OCI-LY7 (cell line): ENCODE measurements around the gene INAVA. TPM values are rescaled to one million over a fixed set of nuclear protein-coding genes. Genes with fewer than 3 reads are reported as not detected.

Experiments
- BruUV-seq: library from RNA; stranded (reverse); fragments of 400-500 nt; replicated peaks from 2 replicates; lab custom pipeline; 2021; lab: Mats Ljungman, UMichigan
- CTCF ChIA-PET: fragments of 300-600 bp; sonication (Branson Sonifier 250); formaldehyde crosslinking; loops from one replicate; lab custom pipeline; 2022; ENCODE audit warnings: antibody characterized with exemption; ENCODE audit not compliant: unreplicated experiment; lab: Charles Lee
- POLR2A ChIA-PET: fragments of 300-600 bp; sonication (Branson Sonifier 250); formaldehyde crosslinking; loops from one replicate; lab custom pipeline; 2022; ENCODE audit warnings: antibody characterized with exemption; lab: Charles Lee
- DNase-seq: peaks from one replicate; pipeline ENCODE4 v3.0.0-alpha.2; 2015; ENCODE audit warnings: low spot score
- H2AFZ ChIP-seq: fragments of 200-600 bp; sonication (generic), shearing (Covaris generic); 2 replicates; pipeline ENCODE4 v1.6.1; 2014; ENCODE audit warnings: mild to moderate bottlenecking, antibody characterized with exemption, low read length, moderate library complexity
- H3K27ac ChIP-seq: fragments of 200-600 bp; sonication (generic); 2 replicates; pipeline ENCODE4 v1.5.1; 2014; ENCODE audit warnings: mixed run types, low read depth, mild to moderate bottlenecking, moderate library complexity, low read length, inconsistent platforms; ENCODE audit not compliant: poor library complexity, severe bottlenecking
- H3K36me3 ChIP-seq: fragments of 200-600 bp; sonication (generic); 2 replicates; pipeline ENCODE4 v1.6.1; 2014; ENCODE audit warnings: mild to moderate bottlenecking, antibody characterized with exemption, low read length, moderate library complexity, mixed read lengths; ENCODE audit not compliant: insufficient read depth
- H3K4me1 ChIP-seq: fragments of 200-600 bp; sonication (generic); 2 replicates; pipeline ENCODE4 v1.5.1; 2014; ENCODE audit warnings: mild to moderate bottlenecking, low read length; ENCODE audit not compliant: insufficient read depth, poor library complexity, severe bottlenecking
- H3K4me2 ChIP-seq: fragments of 200-600 bp; sonication (generic); 2 replicates; pipeline ENCODE4 v1.6.1; 2014; ENCODE audit warnings: mild to moderate bottlenecking, low read length
- H3K4me3 ChIP-seq: fragments of 200-600 bp; sonication (generic); 2 replicates; pipeline ENCODE4 v1.5.1; 2014; ENCODE audit warnings: mild to moderate bottlenecking, low read depth, low read length; ENCODE audit not compliant: poor library complexity, severe bottlenecking
- H3K79me2 ChIP-seq: fragments of 200-600 bp; sonication (generic); 2 replicates; pipeline ENCODE4 v1.6.1; 2016; ENCODE audit warnings: low read depth, mild to moderate bottlenecking, low read length, moderate library complexity, mixed read lengths; ENCODE audit not compliant: insufficient read depth
- H3K9me2 ChIP-seq: fragments of 200-600 bp; sonication (generic); 2 replicates; pipeline ENCODE4 v1.6.1; 2016; ENCODE audit warnings: mild to moderate bottlenecking, low read length, mixed read lengths; ENCODE audit not compliant: insufficient read depth
- H3K9me3 ChIP-seq: fragments of 200-600 bp; sonication (generic); 2 replicates; pipeline ENCODE4 v1.6.1; 2014; ENCODE audit warnings: mild to moderate bottlenecking, mixed run types, low read length, mixed read lengths
- H4K20me1 ChIP-seq: fragments of 200-600 bp; sonication (generic); 2 replicates; pipeline ENCODE4 v1.6.1; 2014; ENCODE audit warnings: mild to moderate bottlenecking, antibody characterized with exemption, low read length, moderate library complexity, mixed read lengths; ENCODE audit not compliant: insufficient read depth
- EZH2phosphoT487 ChIP-seq: fragments of 200-600 bp; sonication (generic); IDR thresholded peaks from 2 replicates; pipeline ENCODE4 v1.6.1; 2018; ENCODE audit warnings: low read depth, borderline replicate concordance, mild to moderate bottlenecking, mixed run types, antibody characterized with exemption, low read length, moderate library complexity, mixed read lengths
- intact Hi-C: fragments of 100-400 bp; cut with micrococcal nuclease; formaldehyde crosslinking; loops from one replicate; pipeline ENCODE4 v1.10.0; 2022; ENCODE audit not compliant: unreplicated experiment
- total RNA-seq, 2 experiments: library from RNA; depleted of rRNA in 1 of 2; stranded (reverse); fragments of >200 nt in 1 of 2; shearing (Covaris generic) in 1 of 2; gene quantifications; 2 replicates each; pipeline ENCODE4 v1.2.3, GENCODE V29; 2014 to 2022
- TF ChIP-seq, protein P1 (sequence below): fragments of 200-600 bp; sonication (generic); conservative IDR thresholded peaks from 2 replicates; pipeline ENCODE4 v1.5.1; 2014; ENCODE audit warnings: mild to moderate bottlenecking, antibody characterized with exemption, low read length, moderate library complexity, mixed read lengths

INAVA gene
- total RNA-seq, 2 experiments from 2014 or later = not detected

DNA sequence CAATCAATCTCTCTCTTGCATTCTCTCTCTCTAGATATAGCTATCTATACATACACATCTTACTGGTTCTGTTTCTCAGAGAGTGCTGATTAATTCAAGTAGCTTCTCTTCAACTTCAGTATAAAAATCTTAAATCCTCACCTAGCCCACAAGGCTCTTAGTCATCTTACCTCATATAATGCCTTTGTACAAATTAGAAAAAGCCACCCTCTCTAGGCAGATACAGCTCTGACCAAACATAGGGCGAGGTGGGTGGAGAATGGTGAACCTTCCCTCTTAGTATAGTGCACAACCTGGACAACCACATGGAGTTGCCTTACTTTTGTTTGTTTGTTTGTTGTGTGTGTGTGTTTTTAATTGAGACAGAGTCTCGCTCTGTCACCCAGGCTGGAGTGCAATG is 5.1 kb upstream of the INAVA start:
- no peak for DNase-seq

DNA sequence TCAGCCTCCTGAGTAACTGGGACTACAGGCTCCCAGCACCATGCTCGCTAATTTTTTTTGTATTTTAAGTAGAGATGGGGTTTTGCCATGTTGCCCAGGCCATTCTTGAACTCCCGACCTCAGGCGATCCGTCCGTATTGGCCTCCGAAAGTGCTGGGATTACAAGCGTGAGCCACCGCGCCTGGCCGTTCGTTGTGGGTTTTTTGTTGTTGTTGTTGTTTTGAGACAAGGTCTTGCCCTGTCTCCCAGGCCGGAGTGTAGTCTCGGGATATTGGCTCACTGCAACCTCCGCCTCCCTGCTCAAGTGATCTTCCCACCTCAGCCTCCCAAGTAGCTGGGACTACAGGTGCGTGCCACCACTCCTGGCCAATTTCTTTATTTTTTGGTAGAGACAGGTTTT is 4.7 kb upstream of the INAVA start:
- no peaks in the 10 kb centered on the region for H3K79me2 ChIP-seq
- no peaks in the 10 kb centered on the region for H3K36me3 ChIP-seq
- no TSS peak for BruUV-seq
- no peak overlapping the region for H3K4me2 ChIP-seq
- POLR2A ChIA-PET = interaction anchor here (1.5 to 2.3 kb wide), 2 partner anchors 13 to 15 kb away, joined by 3 to 16 read pairs; no protein-coding TSS in a partner anchor
- CTCF ChIA-PET = no interaction called here
- peaks cover 5% of the 10 kb centered on the region for H3K4me1 ChIP-seq
- H2AFZ ChIP-seq = no peak overlapping the region
- intact Hi-C loops = no loop called here
- no peak overlapping the region for H3K4me3 ChIP-seq
- no peak for DNase-seq
- H4K20me1 ChIP-seq = no peaks in the 10 kb centered on the region
- H3K9me3 ChIP-seq = no peaks in the 10 kb centered on the region
- no peak overlapping the region for H3K27ac ChIP-seq
- TF ChIP-seq, protein P1, sequence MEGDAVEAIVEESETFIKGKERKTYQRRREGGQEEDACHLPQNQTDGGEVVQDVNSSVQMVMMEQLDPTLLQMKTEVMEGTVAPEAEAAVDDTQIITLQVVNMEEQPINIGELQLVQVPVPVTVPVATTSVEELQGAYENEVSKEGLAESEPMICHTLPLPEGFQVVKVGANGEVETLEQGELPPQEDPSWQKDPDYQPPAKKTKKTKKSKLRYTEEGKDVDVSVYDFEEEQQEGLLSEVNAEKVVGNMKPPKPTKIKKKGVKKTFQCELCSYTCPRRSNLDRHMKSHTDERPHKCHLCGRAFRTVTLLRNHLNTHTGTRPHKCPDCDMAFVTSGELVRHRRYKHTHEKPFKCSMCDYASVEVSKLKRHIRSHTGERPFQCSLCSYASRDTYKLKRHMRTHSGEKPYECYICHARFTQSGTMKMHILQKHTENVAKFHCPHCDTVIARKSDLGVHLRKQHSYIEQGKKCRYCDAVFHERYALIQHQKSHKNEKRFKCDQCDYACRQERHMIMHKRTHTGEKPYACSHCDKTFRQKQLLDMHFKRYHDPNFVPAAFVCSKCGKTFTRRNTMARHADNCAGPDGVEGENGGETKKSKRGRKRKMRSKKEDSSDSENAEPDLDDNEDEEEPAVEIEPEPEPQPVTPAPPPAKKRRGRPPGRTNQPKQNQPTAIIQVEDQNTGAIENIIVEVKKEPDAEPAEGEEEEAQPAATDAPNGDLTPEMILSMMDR = no peak
- TF ChIP-seq EZH2phosphoT487 = no peak
- H3K9me2 ChIP-seq = no peaks in the 10 kb centered on the region

More for the DNA sequence above, 5.1 kb upstream of the INAVA start:
- H3K9me2 ChIP-seq = no peaks in the 10 kb centered on the region
- no TSS peak for BruUV-seq
- peaks cover 5% of the 10 kb centered on the region for H3K4me1 ChIP-seq
- H3K4me2 ChIP-seq = no peak overlapping the region
- H3K27ac ChIP-seq = no peak overlapping the region
- no peak overlapping the region for H3K4me3 ChIP-seq
- H2AFZ ChIP-seq = no peak overlapping the region
- no peaks in the 10 kb centered on the region for H3K36me3 ChIP-seq
- ChIA-PET POLR2A (interaction anchor here (1.5 to 2.3 kb wide), 2 partner anchors 13 to 16 kb away, joined by 3 to 16 read pairs; no protein-coding TSS in a partner anchor), CTCF (no interaction called here)
- TF ChIP-seq EZH2phosphoT487 = no peak
- TF ChIP-seq, protein P1 = no peak
- no peaks in the 10 kb centered on the region for H3K79me2 ChIP-seq
- H3K9me3 ChIP-seq = no peaks in the 10 kb centered on the region
- H4K20me1 ChIP-seq = no peaks in the 10 kb centered on the region
- intact Hi-C loops = no loop called here
